GM21576 (cell line): ENCODE results near the gene EGFR.

Experiments used
- ATAC-seq: cut with Tn5 transposase; IDR thresholded peaks from one replicate; pipeline ENCODE4 v1.9.1; 2021; ENCODE audit warnings: mild to moderate bottlenecking, moderate library complexity; ENCODE audit not compliant: unreplicated experiment

EGFR gene

GRCh38 chr7:55099821-55100543 lies 81.2 kb downstream of the EGFR start:
- no peak for ATAC-seq

DNA sequence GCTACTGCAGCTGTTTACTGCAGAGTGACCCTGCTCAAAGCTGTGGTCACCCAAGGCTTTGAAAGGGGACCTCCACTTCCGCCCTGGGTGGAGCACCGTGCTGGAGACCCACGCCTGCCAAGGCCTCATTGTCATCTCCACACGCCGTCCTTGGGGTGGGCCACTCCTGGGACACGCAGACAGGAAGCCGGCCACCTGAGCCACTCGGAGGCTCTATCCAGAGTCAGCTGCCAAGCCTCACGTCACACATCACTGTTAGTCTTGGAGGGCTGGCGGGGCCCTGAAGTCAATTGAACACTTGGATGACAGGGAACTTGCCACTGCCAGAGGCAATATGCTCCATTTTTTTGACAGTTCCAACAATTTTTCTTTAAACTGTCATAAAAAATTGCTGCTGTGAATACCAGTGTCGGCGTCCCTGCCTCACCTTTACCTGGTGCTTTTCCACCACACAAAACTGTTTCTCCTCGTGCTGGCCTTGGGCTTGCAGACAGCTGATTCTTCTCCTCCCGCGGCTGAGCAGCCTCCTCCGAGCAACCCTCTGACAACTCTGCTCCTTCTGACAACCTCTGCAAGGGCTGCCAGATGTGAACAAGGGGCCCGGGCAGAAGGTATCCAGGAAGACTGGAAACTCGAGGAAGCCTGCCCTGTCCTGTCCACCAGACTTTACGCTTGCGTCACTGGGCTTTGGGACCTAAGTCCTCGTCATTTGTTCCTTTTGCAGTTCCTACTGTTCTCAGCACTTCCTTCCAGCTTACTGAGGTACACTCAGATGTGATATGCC lies 81.9 kb downstream of the EGFR start:
- ATAC-seq: no peak

- no peak for ATAC-seq
Observed at GRCh38 chr7:55101359-55101758, 82.5 kb downstream of the EGFR start.

DNA sequence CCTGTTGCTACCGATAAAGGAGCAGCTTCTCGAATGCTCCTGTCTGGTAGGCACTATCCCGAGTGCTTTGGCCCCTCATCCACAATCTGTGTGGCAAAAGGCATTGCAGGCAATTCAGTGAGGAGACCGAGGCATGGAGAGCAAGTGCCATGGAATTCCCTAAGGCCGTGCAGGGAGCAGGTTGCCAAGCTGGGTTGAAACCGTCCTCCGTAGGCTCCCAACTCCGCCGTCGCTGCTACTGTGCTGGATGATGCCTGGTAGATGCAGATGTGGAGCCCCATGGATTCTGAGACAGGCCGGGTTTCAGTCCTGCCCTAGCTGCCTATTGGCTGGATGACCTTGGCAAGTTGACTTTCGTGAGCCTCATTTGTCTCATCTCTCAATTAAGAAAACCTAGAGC lies 85.3 kb downstream of the EGFR start:
- ATAC-seq: no peak

DNA sequence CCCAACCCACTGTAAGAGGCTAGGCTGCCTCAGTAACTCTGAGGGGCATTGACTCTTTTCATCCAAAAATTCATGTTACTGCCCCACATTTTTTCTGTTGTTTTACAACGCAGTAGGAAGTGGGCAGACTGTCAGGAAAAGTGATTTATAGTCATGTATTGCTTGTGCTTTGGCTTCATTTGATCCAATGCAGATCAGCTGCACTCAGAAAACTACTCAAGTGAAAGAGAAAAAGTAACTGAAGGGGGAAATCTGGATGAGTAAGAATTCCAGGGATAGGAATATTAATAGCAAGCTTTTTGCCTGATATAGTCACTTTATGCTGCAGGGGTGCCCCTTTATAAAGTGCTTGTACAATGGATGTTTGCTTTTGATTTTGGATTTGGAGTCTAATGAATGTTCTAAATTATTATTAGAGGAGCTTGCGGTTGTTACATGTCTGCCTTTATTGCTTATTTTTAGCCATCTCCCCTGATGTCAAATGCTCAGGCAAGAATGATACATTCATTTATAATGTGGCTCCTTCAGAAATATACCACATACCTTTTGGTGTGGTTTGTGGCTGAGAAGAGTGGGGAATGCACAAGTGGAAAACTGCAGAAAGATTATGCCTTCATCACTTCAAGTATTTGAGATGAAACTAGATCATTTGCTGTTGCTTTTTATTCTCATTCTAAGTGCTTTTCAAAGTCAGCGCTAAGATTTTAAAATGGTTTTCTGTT lies 86.1 kb downstream of the EGFR start:
- ATAC-seq: no peak

GRCh38 chr7:55105952-55106351 lies 87.1 kb downstream of the EGFR start:
- ATAC-seq: no peak

GRCh38 chr7:55107946-55108345 lies 89.1 kb downstream of the EGFR start:
- no peak for ATAC-seq

DNA sequence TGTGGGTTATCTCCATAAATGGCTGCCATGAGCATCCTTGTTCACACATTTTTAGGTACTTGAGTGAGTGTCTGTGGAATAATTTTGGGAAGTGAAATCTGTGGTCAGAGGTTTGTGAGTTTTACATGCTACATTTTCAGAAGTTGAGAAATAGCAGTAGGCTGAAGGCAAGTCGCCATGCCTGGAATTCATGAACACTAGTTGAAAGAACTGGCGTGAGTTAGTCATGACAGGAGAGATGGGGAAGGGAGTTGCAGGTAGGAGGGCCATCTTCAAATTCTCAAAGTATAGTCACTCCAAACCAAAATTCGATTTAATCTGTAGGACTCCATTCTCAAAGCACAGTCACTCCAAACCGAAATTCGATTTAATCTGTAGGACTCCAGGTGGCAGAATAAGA lies 89.6 kb downstream of the EGFR start:
- ATAC-seq: no peak

- ATAC-seq: no peak
Observed at GRCh38 chr7:55108818-55109217, 90.0 kb downstream of the EGFR start.

- ATAC-seq: no peak
Observed at GRCh38 chr7:55109404-55110167, 90.8 kb downstream of the EGFR start.

GRCh38 chr7:55110282-55110992 lies 91.6 kb downstream of the EGFR start:
- ATAC-seq: no peak

DNA sequence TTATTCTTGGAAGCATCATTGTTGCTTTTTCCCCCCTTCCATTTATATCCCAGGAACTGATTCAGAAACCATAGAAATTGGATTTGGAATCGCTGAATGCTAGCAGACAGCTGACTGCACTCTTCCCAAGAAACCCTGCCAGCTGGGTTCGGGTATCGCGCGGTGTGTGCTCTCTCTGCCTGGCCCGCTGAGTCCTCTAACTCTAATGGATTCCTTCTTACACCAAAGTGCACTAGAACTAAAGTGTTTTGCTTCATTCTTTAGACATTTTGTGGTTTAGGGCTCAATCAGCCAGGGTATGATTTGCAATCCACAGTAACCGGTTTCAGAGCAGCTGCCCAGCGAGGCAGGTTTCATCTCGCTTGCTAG lies 92.2 kb downstream of the EGFR start:
- no peak for ATAC-seq

DNA sequence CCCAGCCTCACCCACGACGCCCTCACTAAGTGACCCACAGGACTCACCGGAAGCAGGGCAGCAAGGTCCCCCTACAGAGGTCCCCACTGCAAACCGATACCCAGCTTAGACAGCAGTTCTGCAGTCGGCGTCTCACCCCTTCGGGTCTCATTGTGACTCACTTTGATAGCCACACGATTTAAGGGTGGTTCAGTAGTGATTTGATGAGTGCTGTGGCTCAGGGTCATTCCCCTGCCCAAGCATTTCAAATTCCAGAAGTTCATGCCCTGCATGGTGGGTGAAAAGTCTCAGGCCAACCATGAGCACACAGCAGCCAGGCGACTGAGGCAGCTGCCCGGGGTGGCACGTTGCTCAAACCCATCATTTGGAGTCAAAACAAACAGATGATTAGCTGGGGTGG lies 93.2 kb downstream of the EGFR start:
- no peak for ATAC-seq

GRCh38 chr7:55113760-55114540 lies 95.1 kb downstream of the EGFR start:
- no peak for ATAC-seq

DNA sequence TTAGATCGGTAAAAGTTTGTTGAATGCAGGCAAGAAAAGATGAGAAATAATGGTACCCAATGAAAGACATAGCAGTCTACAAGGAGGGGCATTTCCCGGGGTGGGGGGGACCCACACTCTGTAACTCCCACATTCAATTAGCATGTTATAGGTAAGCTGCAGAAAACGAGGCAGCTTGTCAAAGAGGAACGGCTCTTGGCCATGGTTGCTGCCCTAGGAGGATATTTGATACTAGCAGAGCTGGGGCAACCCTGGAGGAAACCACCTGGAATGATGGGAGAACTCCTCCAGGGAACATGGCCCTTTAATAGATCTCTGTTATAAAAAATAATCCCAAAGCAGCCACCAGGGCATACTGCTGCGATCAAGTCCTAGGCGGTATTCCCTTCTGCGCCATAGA lies 98.5 kb downstream of the EGFR start:
- ATAC-seq: no peak

GRCh38 chr7:55118426-55118825 lies 99.6 kb downstream of the EGFR start:
- ATAC-seq: no peak

DNA sequence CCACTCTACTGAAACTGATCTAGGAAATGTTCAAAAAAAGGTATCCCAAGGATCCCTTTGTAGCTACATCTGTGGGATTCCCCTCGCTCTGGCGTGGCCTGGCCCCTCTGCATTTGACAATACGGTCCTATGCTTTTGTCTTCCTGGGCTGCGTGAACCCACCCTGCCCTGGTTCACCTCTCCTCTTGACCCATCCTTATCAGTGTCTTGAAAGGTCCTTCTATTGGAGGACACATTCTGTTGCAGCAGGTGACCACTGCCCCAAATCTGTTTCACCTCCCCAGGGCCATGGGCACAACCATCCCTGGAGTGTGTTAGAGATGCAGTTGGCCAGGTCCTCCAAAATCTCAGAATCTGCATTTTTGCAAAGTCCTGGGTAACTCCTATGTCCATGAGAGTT lies 100.8 kb downstream of the EGFR start:
- ATAC-seq: no peak

DNA sequence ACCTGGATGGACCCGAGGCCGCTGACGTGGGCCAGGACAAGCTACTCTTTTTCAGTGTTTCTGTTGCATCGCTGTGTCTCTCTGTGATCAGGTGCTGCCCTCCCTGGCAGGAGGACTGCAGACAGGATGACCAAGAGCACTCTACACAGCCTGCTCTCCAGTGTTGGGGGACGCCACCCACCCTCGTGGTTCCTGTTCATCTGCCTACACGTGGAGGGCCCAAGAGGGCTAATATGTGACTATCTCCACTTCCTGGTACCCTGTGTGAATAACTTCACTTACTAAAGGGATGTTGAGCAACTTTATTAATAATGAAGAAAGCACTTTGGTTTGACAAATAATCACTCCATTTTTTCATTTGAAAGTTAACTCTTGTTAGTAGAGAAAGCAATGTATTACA lies 101.3 kb downstream of the EGFR start:
- no peak for ATAC-seq

DNA sequence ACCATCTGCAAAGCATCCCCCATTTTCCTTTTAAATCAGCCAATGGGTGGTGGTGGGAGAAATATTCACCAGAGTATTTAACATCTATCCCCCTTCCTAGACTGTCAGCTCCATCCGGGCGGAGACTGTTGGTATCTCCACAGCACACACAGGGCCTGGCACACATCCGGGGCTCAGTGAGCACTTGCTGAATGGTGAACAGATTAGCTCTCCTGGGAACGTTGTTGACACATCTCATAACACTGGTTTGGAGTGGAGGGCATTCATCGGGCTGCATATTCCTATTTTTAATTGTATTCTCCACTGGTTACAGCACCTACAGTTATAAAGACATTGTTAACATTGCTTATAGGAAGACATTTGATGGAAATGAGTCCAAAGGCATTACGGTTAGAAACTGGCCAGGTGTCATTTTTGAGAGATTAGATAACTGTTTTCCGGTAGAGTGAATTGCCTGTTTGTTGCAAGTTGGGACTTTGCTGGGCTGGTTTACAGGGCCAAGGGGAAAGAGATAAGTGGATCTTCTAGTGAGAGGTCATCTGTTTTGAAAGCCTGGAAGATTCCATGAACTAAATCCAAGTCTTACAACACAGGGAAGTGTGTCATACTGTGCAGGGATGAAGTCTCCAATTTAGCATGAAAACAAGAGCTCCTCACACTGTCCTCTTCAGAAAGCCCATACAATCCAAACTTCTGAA lies 101.8 kb downstream of the EGFR start:
- ATAC-seq: no peak
